Erythroblast (primary cell): ENCODE data around the gene ARHGAP6.

Experiments used
- GATA1 ChIP-seq: IDR thresholded peaks from 2 replicates; pipeline ENCODE4 v1.6.1; 2011; ENCODE audit warnings: low read depth, mild to moderate bottlenecking, control low read depth, low read length, moderate library complexity
- POLR2A ChIP-seq: IDR thresholded peaks from 2 replicates; pipeline ENCODE4 v1.6.1; 2011; ENCODE audit warnings: mild to moderate bottlenecking, low read length

DNA sequence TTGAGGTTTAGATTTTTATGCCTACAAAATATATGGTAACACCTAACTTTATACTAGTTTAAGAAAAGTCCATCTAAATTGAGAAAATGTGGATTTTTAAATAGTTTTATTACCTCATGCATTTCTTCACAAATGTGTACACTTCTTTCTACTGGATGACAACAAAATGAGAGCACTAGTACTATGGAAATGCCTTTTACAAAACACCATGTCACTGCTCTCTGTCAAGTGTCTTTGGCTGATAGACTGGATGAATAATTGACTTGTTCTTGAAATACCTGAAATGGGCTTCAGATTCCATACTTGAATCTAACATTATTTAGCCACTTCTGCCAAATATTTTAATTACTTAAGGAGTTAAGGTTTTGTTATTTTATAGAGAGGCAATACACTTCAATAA is 323.0 kb downstream of the ARHGAP6 start:
- no peak for TF ChIP-seq POLR2A
- no peak for TF ChIP-seq GATA1
